ENCODE data around the gene ADGRB3. TPM values are rescaled to one million over a fixed set of nuclear protein-coding genes. Genes with fewer than 3 reads are reported as not detected.

The ADGRB3 gene
- total RNA-seq, 1 experiment from 2014 or later: 0.11 TPM

- no TSS peak for BruUV-seq (replicated peaks)
- Histone ChIP-seq H3K9ac (ENCODE audit: low read length) (no peak overlapping the region), H3K27ac (ENCODE audit: low read length) (no peak overlapping the region), H3K4me3 (ENCODE audit: low read length) (no peak overlapping the region), H4K20me1 (ENCODE audit: low read length) (no peaks in the 10 kb centered on the region), H3K79me2 (ENCODE audit: low read length) (no peaks in the 10 kb centered on the region), H3K9me3 (ENCODE audit: low read length) (no peaks in the 10 kb centered on the region), H3K27me3 (ENCODE audit: low read length) (no peaks in the 10 kb centered on the region), H3K4me2 (ENCODE audit: low read length) (no peak overlapping the region), H3F3A (ENCODE audit: low read length, unreplicated experiment) (no peaks in the 10 kb centered on the region), H3K4me1 (ENCODE audit: insufficient read depth, low read length) (no peaks in the 10 kb centered on the region), H2AFZ (ENCODE audit: low read length) (no peak overlapping the region), H3K9me2 (replicated peaks; ENCODE audit: low read length) (no peaks in the 10 kb centered on the region), H3K36me3 (ENCODE audit: low read depth, low read length) (no peaks in the 10 kb centered on the region)
- DNase-seq: no peak
- ChIA-PET CTCF (no interaction called here), POLR2A (ENCODE audit: unreplicated experiment) (no interaction called here)
- TF ChIP-seq CTCF (conservative IDR thresholded peaks at IDR 0.05; ENCODE audit: low read depth, low read length): no peak
- TF ChIP-seq EZH2phosphoT487 (IDR thresholded peaks at IDR 0.05; ENCODE audit: borderline replicate concordance, low read length): no peak
- TF ChIP-seq EZH2 (IDR thresholded peaks at IDR 0.05; ENCODE audit: low read length, unreplicated experiment): no peak
- no peak for ATAC-seq
- intact Hi-C loops (cut with micrococcal nuclease): no loop called here
These were observed 744.4 kb downstream of the ADGRB3 start for GRCh38 chr6:69379518-69379917.

GRCh38 chr6:69383627-69384026, 748.5 kb downstream of the ADGRB3 start:
- Histone ChIP-seq H3F3A (ENCODE audit: low read length, unreplicated experiment) (no peaks in the 10 kb centered on the region), H3K4me3 (ENCODE audit: low read length) (no peak overlapping the region), H3K79me2 (ENCODE audit: low read length) (no peaks in the 10 kb centered on the region), H4K20me1 (ENCODE audit: low read length) (no peaks in the 10 kb centered on the region), H3K27me3 (ENCODE audit: low read length) (0 out of 2 replicates have a peak, but pooled peaks cover 5% of the 10 kb centered on the region), H3K9ac (ENCODE audit: low read length) (no peak overlapping the region), H3K4me2 (ENCODE audit: low read length) (no peak overlapping the region), H3K36me3 (ENCODE audit: low read depth, low read length) (no peaks in the 10 kb centered on the region), H3K9me2 (replicated peaks; ENCODE audit: low read length) (no peaks in the 10 kb centered on the region), H2AFZ (ENCODE audit: low read length) (no peak overlapping the region), H3K4me1 (ENCODE audit: insufficient read depth, low read length) (no peaks in the 10 kb centered on the region), H3K9me3 (ENCODE audit: low read length) (no peaks in the 10 kb centered on the region), H3K27ac (ENCODE audit: low read length) (no peak overlapping the region)
- DNase-seq (no peak), ATAC-seq (no peak)
- CTCF ChIA-PET: no interaction called here
- intact Hi-C loops (cut with micrococcal nuclease): no loop called here
- no peak for TF ChIP-seq CTCF (conservative IDR thresholded peaks at IDR 0.05; ENCODE audit: low read depth, low read length)
- TF ChIP-seq EZH2 (IDR thresholded peaks at IDR 0.05; ENCODE audit: low read length, unreplicated experiment): no peak
- no peak for TF ChIP-seq EZH2phosphoT487 (IDR thresholded peaks at IDR 0.05; ENCODE audit: borderline replicate concordance, low read length)
- POLR2A ChIA-PET (ENCODE audit: unreplicated experiment): no interaction called here
- BruUV-seq (replicated peaks): no TSS peak

GRCh38 chr6:69386426-69386825, 751.3 kb downstream of the ADGRB3 start:
- no peaks in the 10 kb centered on the region for H3K36me3 ChIP-seq (ENCODE audit: low read depth, low read length)

More at GRCh38 chr6:69386426-69386825, 751.3 kb downstream of the ADGRB3 start:
- H3K9ac ChIP-seq (ENCODE audit: low read length): no peak overlapping the region
- TF ChIP-seq EZH2phosphoT487 (IDR thresholded peaks at IDR 0.05; ENCODE audit: borderline replicate concordance, low read length) (no peak), CTCF (conservative IDR thresholded peaks at IDR 0.05; ENCODE audit: low read depth, low read length) (no peak), EZH2 (IDR thresholded peaks at IDR 0.05; ENCODE audit: low read length, unreplicated experiment) (no peak)
- H3K4me2 ChIP-seq (ENCODE audit: low read length): no peak overlapping the region
- no peak overlapping the region for H3K4me3 ChIP-seq (ENCODE audit: low read length)
- intact Hi-C loops (cut with micrococcal nuclease): no loop called here
- ChIA-PET CTCF (no interaction called here), POLR2A (ENCODE audit: unreplicated experiment) (no interaction called here)
- H3K4me1 ChIP-seq (ENCODE audit: insufficient read depth, low read length): no peaks in the 10 kb centered on the region
- H2AFZ ChIP-seq (ENCODE audit: low read length): no peak overlapping the region
- no TSS peak for BruUV-seq (replicated peaks)
- DNase-seq (no peak), ATAC-seq (no peak)
- no peaks in the 10 kb centered on the region for H3F3A ChIP-seq (ENCODE audit: low read length, unreplicated experiment)
- no peaks in the 10 kb centered on the region for H3K9me3 ChIP-seq (ENCODE audit: low read length)
- H3K9me2 ChIP-seq (replicated peaks; ENCODE audit: low read length): no peaks in the 10 kb centered on the region
- no peak overlapping the region for H3K27ac ChIP-seq (ENCODE audit: low read length)
- H4K20me1 ChIP-seq (ENCODE audit: low read length): no peaks in the 10 kb centered on the region
- H3K79me2 ChIP-seq (ENCODE audit: low read length): no peaks in the 10 kb centered on the region
- H3K27me3 ChIP-seq (ENCODE audit: low read length): 0 out of 2 replicates have a peak, but pooled peaks cover 9% of the 10 kb centered on the region
